Activated naive CD8-positive, alpha-beta T cell treated with anti-CD3 and anti-CD28 coated beads, Interleukin-2, amount 50 U/mL, for 16 hours (primary cell): Measurements from ENCODE around the gene PPTC7.
"Not testable (repeated sequence)": the region's sequence is repeated elsewhere in the genome, so short reads cannot be mapped to it uniquely, and the experiment has no call there.

Experiments
- DNase-seq: peaks from one replicate; pipeline ENCODE4 v3.0.0-alpha.2; 2020; ENCODE audit warnings: low read depth, low spot score

PPTC7 gene

GRCh38 chr12:110585231-110585799 lies 2.2 kb upstream of the PPTC7 start:
- no peak for DNase-seq

- peak; percentile 59 for DNase-seq
Measured at GRCh38 chr12:110582276-110583136, 612 bp downstream of the PPTC7 start.

- no peak for DNase-seq
Measured at GRCh38 chr12:110581931-110582275, 1.2 kb downstream of the PPTC7 start.

GRCh38 chr12:110579535-110580253 lies 3.4 kb downstream of the PPTC7 start:
- DNase-seq = no peak

DNA sequence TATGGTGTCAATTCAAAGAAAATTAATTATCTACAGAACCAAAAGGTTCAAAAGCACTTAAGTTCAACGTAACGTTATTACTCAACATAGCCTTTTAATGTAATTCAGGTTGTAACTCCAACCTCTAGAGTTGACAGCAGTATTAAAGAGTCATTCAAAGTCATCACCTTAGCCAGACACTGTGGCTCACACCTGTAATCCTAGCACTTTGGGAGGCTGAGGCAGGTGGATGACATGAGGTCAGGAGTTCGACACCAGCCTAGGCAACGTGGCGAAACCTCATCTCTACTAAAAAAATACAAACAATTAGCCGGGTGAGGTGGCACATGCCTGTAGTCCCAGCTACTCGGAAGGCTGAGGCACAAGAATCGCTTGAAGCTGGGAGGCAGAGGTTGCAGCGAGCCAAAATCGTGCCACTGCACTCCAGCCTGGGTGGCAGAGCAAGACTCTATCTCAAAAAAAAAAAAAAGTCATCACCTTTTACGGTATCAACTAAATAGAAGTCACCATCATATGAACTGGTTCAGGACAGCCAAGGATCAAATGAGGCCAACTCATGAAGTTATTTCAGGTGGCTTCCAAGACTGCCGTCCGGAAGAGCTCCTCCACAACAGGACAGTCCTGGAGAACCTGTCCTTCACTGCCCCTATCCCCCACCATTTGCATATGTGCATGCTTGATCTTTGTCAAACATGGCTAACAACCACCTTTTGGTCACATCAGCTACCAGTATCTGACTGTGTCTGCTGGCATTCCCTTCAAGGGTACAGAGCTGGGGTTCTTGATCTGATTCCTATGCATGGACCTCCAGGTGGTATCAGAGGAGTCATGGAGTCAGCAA lies 4.2 kb downstream of the PPTC7 start:
- DNase-seq = no peak

- DNase-seq = no peak
Measured at GRCh38 chr12:110577864-110578693, 5.0 kb downstream of the PPTC7 start.

DNA sequence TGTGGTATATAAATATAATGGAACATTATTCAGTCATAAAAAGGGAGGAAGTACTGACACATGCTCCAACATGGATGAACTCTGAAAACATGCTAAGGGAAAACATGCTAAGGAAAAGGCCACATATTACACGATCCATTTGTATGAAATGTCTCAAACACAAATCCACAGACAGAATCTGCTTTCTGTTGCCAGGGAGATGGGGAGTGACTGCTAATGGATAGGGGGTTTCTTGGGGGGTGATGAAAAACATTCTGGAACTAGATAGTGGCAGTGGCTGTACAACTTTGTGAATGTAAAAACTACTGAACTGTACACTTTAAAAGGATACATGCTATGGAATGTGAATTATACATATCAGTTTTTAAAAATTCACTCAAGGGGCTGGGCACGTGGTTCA lies 6.6 kb downstream of the PPTC7 start:
- no peak for DNase-seq

DNA sequence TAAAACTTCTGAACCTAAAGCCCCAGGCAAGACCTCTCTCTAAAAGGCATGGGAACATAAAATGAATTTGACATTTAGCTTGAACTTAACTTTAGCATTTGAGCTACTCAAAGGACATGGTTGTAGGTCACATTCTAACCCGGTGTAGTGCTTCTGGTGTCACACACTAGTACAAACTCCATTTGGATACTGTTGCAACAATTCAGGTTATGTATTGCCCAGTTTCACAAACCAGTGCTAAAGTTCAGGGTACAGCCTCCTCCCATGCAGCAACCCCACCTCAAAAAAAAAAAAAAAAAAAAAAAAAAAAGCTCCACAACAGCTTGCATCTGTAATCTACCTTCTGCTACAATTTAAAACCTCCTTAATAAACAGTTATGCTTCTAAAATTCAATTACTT lies 7.8 kb downstream of the PPTC7 start:
- DNase-seq = no peak

DNA sequence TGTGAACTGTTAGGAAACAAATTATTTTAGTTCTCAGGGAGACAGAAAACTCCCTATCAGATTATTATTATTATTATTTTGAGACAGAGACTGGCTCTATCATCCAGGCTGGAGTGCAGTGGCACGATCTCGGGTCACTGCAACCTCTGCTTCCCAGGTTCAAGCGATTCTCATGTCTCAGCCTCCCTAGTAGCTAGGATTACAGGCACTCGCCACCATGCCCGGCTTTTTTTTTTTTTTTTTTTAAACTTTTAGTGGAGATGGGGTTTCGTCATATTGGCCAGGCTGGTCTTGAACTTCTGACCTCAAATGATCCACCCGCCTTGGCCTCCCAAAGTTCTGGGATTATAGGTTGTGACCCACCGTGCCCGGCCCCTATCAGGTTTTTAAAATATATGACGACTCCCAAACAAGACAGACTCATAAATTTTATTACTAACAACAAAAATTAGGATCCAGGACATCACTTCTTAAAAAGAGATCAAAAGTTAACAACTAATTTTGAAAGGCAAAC lies 8.3 kb downstream of the PPTC7 start:
- not testable (repeated sequence) for DNase-seq

DNA sequence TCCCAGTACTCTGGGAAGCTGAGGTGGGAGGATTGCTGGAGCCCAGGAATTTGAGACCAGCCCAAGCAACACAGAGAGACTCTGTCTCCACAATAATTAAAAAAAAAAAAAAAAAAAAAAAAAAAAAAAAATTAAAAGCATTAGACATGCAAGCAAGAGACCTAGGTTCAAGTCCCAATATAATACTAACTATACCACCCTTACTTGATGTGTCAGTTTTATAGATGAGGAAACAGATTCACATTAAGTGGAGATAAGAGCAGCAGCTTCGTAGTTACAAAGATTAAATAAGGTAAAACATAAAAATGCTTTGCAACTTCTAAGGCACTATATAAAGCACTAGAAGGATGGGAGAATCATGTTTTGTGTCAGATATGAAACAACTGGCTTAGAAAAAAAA lies 9.1 kb downstream of the PPTC7 start:
- DNase-seq = no peak

DNA sequence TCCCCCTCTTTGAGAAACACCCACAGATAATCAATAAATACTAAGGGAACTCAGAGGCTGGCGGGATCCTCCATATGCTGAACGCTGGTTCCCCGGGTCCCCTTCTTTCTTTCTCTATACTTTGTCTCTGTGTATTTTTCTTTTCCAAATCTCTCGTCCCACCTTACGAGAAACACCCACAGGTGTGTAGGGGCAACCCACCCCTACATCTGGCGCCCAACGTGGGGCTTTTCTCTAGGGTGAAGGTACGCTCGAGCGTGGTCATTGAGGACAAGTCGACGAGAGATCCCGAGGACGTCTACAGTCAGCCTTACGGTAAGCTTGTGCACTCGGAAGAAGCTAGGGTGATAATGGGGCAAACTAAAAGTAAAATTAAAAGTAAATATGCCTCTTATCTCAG lies 12.3 kb downstream of the PPTC7 start:
- not testable (repeated sequence) for DNase-seq

DNA sequence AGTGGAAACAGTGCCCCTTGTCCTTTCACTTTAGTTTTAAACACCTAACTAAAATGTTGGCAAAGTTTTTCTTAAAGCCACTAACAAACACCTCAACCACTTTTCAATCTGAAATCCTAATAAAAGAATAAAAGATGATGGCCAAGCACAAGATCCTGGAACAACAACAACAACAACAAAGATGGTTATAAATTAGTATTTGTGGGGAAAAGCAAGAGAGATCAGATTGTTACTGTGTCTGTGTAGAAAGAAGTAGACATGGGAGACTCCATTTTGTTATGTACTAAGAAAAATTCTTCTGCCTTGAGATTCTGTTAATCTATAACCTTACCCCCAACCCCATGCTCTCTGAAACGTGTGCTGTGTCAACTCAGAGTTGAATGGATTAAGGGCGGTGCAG lies 13.3 kb downstream of the PPTC7 start:
- DNase-seq = not testable (repeated sequence)

DNA sequence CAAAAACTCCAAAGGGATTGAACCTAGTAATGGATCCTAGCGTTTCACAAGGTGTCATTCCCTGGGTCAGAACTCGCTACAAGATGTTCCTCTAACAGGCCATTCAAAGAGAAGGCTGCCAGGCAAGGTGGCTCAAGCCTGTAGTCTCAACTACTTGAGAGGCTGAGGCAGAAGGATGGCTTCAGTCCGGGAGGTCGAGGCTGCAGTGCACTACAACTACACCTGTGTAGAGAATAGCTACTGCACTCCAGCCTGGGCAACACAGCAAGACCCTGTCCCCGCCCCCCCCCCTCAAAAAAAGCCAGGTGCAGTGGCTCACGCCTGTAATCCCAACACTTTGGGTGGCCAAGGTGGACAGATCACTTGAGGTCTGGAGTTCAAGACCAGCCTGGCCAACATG lies 14.4 kb downstream of the PPTC7 start:
- no peak for DNase-seq

DNA sequence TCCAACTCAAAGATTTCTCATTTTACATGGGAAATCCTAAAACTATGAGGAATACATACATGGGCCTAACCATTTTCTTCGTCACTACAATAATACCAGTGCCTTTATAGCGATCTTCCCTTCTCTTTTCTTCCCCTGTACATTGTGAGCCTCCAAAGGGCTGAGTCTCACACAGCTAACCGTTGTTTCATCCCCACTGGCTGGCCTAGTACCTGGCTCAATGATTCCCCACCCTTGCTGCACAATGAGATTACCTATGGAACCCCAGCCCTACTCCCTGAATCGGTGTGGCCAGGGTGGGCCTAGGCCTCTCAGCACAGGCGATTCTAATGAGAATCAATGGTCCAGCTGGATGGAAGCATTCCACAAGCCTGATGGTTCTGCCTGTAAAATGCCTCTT lies 16.1 kb downstream of the PPTC7 start:
- DNase-seq = no peak

- no peak for DNase-seq
Measured at GRCh38 chr12:110565894-110566871, 16.9 kb downstream of the PPTC7 start.

DNA sequence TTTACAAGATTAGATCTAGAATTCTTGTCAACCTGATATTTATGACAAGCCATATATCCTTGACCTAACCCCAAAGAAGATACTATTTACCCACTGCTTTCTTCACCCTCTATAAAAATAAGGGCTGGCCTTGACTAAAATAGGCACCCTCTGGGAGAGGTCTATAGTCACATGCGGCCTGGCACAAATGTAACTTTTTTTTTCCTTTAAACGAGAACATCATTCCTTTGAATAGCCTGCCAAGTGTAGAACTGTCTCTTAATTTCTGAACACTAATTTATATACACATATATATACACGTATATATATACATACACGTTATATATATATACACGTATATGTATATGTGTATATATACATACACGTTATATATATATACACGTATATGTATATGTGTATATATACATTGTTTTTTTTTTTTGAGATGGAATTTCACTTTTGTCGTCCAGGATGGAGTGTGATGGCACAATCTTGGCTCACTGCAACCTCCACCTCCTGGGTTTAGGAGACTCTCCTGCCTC lies 18.6 kb downstream of the PPTC7 start:
- DNase-seq = no peak

DNA sequence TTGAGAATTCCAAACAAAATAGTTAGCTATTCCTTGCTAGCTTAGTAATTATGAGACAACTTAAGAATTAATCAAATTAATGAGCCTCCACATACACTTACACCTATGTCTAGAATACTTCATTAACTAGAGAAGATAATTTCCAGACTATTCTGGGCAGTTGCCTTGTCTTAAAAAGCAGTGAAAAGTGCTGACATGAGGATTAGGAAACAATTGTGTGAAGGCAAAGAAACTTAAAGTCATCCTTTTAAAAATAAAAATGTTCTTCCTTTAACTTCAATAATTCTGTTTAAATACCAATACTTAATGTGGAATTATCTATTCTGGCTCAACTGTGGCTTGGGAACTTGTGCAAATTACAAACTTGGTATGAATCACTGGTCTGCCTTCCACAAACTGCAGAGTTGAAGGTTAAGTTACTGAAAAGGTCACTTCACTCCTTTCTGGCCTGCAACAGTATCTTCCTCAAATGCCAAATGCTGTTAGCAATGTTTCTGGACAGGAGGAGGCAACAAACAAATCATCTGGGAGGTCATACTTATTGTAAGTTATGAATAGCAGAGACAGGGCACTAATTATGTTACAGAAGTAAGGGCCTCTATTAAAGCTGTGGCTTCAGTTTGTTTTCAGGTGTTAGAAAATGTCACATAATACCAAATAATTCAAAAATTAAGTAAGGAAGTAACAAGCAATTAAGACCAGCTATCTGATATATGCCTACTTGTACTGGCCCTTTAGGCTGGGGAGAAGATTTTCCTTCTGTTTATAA lies 19.2 kb downstream of the PPTC7 start:
- DNase-seq = no peak

DNA sequence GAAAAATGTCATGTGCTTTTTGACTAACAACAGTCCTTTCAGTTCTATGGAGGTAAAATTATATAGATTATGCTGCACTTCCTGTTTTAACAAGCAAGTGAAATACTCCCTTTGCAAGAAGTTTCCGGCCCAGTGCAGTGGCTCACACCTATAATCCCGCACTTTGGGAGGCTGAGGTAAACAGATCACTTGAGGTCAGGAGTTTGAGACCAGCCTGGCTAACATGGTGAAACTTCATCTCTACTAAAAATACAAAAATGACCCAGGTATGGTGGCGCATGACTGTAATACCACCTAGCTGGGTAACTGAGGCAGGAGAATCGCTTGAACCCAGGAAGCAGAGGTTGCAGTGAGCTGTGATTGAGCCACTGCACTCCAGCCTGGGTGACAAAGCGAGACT lies 20.7 kb downstream of the PPTC7 start:
- DNase-seq = not testable (repeated sequence)
